GM12865 (cell line): ENCODE results near the gene RANBP10.

ENCODE experiments used
- DNase-seq: peaks from one replicate; pipeline ENCODE4 v3.0.0; 2010; ENCODE audit warnings: low read depth
- H3K4me3 ChIP-seq: 2 replicates; pipeline ENCODE4 v1.5.1; 2011; ENCODE audit warnings: mild to moderate bottlenecking, low read depth, low read length, control low read depth
- TF ChIP-seq, protein P1 (sequence below): IDR thresholded peaks from 2 replicates; pipeline ENCODE4 v1.5.1; 2011; ENCODE audit warnings: low read length, control low read depth, low read depth, inconsistent platforms; ENCODE audit not compliant: insufficient read depth; ENCODE audit errors: missing control alignments

Gene RANBP10

DNA sequence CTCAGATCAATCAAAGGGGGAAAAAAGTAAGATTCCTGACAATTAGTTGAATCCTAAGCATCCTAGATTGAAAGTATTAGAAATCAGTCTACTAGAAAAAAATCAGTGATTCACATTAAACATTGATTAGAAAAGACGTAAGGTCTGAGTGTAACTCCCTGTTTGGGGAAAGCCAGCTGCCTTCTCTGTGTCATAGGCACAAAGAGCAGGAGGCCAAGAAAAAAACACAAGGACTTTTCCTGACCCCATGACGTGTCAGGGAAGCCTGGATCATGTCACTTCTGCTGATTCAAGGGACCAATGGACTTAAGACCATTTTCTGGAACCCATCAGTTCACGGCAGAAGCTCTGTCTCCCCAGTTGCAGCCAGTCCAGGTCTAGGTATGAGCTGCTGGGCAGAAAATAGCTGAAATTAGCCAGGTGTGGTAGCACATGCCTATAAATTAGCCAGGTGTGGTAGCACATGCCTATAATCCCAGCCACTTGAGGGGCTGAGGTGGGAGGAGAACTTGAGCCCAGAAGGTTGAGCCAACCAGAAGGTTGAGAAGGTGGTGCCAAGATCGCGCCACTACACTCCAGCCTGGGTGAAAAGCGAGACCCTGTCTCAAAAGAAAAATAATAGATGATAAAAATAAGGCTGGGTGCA, 35.9 kb downstream of the RANBP10 start:
- DNase-seq = no peak
- no peak overlapping the region for H3K4me3 ChIP-seq
- TF ChIP-seq, protein P1, sequence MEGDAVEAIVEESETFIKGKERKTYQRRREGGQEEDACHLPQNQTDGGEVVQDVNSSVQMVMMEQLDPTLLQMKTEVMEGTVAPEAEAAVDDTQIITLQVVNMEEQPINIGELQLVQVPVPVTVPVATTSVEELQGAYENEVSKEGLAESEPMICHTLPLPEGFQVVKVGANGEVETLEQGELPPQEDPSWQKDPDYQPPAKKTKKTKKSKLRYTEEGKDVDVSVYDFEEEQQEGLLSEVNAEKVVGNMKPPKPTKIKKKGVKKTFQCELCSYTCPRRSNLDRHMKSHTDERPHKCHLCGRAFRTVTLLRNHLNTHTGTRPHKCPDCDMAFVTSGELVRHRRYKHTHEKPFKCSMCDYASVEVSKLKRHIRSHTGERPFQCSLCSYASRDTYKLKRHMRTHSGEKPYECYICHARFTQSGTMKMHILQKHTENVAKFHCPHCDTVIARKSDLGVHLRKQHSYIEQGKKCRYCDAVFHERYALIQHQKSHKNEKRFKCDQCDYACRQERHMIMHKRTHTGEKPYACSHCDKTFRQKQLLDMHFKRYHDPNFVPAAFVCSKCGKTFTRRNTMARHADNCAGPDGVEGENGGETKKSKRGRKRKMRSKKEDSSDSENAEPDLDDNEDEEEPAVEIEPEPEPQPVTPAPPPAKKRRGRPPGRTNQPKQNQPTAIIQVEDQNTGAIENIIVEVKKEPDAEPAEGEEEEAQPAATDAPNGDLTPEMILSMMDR = no peak

DNA sequence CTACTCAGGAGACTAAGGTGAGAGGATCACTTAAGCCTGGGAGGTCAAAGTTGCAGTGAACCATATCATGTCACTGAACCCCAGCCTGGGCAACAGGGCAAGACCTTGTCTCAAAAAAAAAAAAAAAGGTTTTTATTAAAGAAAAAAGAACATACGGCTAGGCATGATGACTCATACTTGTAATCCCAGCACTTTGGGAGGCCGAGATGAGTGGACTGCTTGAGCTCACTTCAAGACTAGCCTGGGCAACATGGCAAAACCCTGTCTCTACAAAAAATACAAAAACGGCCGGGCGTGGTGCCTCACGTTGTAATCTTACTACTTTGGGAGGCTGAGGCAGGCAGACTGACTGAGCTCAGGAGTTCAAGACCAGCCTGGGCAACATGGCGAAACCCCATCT, 38.4 kb downstream of the RANBP10 start:
- TF ChIP-seq, protein P1 = no peak
- peak; percentile 61 for DNase-seq
- no peak overlapping the region for H3K4me3 ChIP-seq

DNA sequence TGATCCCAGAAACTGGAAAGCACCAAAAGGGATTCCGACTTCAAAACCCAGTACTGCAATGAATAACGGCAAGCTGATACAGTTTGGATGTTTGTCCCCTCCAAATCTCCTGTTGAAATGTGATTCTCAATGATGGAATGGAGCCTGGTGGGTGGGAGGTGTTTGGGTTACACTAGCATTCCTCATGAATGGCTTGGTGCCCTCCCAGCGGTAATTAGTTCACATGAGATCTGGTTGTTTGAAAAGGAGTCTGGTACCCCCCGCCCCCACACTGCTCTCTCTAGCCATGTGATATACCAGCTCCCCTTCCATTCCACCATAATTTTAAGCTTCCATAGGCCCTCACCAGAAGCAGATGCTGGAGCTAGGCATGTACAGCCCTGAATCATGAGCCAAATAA, 40.1 kb downstream of the RANBP10 start:
- no peak for DNase-seq
- no peak overlapping the region for H3K4me3 ChIP-seq
- TF ChIP-seq, protein P1 = no peak

DNA sequence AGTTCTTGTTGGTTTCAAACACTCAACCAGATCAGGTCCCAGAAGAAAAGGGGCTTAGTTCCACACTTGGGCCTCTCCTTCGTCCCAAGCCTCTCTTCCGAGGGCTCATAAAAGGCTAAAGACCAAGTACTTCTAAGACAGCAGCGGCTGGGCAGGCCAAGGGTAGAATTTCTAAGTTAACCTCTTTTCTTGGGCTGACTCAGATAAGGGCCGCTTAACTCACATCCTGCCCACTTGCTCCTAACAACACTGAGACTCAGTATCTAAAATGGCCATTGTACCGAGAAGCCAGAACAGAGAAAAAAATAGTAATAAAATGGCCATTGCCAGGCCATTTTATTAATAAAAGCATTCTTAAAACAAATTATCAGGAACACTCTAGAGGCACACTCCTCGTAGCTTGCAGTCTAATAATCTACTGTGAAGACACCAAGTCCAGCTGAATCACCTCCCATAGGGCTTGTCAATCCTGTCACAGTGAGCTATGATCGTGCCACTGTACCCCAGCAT, 42.1 kb downstream of the RANBP10 start:
- TF ChIP-seq, protein P1 = no peak
- no peak overlapping the region for H3K4me3 ChIP-seq
- DNase-seq = no peak

DNA sequence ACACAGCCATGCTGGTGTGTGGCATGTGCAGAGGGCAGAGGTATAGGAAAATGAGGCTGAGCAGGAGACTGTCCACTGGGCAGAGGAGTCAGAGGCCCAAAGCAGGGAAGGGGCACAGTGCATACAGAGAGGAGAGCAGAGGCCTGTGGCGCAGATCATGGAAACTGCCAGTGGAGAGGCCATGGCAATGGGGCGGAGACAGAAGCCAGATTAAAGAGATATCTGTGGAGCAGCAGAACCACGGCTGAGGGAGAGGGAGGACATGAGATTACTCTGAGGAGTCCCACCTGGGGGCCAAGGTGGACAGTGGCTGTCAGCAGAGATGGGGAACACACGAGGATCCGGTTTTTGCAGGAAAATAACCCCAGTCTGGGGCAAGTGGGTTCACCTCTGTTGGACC, 43.3 kb downstream of the RANBP10 start:
- H3K4me3 ChIP-seq = no peak overlapping the region
- TF ChIP-seq, protein P1 = no peak
- no peak for DNase-seq

DNA sequence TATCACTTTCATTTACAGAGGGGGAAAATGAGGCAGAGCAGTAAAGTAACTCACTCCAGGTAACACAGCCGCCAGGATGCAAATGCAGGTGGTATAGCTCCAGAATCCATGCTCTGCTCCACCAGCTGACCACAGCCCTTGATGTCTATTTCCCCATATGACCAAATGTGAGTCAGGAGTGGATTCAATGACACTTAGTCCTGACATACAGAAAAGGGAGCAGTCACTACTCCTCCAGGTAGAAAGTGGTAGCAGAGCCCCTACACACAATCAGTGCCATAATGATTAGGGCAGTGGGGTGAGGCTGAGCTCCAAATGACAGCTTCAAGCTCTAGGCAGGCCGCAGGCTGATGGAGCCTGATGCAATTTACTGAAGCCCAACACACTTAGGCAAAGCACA, 44.0 kb downstream of the RANBP10 start:
- no peak for DNase-seq
- TF ChIP-seq, protein P1 = no peak
- no peak overlapping the region for H3K4me3 ChIP-seq

DNA sequence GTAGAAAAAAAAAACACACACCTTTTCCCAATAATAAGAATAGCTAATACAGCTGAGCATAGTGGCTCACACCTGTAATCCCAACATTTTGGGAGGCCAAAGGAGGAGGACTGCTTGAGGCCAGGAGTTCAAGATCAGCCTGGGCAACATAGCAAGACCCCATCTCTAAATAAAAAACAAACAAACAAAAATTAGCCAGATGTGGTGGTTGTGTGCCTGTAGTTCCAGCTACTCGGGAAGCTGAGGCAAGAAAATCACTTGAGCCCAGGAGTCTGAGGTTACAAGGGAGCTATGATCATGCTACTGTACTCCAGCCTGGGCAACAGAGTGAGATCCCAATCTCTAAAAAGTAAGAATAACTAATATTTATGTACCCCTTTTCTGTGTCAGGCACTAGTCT, 44.4 kb downstream of the RANBP10 start:
- DNase-seq = no peak
- TF ChIP-seq, protein P1 = no peak
- no peak overlapping the region for H3K4me3 ChIP-seq
